A172 (cell line): ENCODE measurements around the gene UBE2N. TPM values are rescaled to one million over a fixed set of nuclear protein-coding genes. Genes with fewer than 3 reads are reported as not detected.
"Not testable (repeated sequence)": the region's sequence is repeated elsewhere in the genome, so short reads cannot be mapped to it uniquely, and the experiment has no call there.

Source experiments
- DNase-seq: peaks from one replicate; pipeline ENCODE4 v3.0.0-alpha.2; 2015; ENCODE audit warnings: low spot score
- total RNA-seq: library from RNA; depleted of rRNA; stranded (reverse); fragments of >200 nt; shearing (Covaris generic); gene quantifications from 2 replicates; pipeline ENCODE4 v1.2.3, GENCODE V29; 2014

The UBE2N gene
- total RNA-seq, 1 experiment from 2014 or later, result 89.7 TPM

DNA sequence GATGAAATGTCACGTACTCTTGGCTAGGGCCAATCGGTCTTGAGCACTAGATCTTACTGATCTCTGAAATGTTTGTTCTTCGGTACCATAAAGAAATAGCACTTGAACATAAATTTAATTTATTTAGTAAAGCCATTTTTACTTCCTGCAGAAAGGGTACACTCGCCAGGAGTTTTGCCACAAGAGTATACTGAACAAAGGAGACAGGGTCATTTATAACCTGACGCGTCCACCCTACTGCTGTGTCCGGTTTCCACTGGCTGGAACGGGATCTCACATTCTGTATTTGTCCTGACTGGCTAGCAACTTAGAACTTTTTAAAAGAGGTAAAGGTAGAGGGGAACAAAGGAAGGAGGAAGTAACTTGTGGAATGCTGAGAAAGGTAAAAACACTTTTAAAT lies 29.4 kb downstream of the UBE2N start:
- DNase-seq, result not testable (repeated sequence)

DNA sequence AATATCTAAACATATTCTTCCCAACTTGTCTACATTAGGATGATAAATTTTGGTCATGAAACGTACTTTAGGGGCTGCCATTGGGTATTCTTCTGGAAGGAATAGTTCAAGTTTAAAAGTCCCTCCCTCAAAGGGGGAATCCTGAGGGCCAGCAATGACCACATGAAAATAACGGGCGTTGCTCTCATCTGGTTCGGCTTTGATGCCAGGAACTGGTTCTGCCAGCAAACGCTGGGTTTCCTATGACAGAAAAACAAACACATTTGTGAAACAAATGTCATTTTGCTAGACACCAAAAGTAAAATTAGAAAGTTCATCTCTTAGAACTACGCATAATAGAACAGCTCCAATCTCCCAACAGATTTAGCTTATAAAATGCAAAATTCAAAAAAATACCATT lies 30.7 kb downstream of the UBE2N start:
- DNase-seq, result not testable (repeated sequence)

DNA sequence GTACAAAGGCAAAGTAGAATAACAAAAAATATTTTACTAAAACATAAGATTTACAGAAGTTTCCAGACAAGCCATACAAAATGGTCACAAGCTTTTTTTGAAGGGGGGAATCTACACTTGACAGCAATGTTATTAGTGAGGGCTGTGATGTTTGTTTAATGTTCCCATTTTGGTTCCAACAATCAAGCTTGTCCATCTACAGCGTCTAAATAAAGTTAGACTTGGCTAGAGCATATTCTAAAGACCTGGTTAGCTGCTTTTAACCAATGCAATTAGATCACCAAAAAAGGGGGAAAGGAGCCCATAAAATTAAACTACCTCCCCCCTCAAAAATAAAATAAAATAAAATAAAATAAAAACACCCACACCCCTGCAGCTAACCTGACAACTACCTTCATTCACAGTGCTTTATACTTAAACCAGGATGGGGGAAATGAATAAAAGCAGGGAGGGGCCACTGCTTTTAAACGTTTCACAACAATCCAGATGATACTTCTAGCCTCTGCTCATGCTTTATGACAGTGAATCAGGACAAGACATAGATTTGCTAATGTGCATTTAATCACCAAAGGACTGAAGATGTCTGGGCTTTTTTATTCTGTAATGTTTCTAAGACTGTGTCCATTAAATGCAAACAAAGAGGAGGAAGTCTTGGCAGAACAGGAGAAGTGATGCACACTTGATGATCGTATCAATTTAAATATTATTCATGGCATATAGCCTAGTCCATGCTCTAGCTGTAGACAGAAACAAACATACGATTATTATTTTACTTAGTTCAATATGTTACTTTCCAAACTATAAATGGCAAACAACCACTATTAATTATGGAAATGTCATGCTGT lies 32.2 kb downstream of the UBE2N start:
- DNase-seq, result not testable (repeated sequence)

DNA sequence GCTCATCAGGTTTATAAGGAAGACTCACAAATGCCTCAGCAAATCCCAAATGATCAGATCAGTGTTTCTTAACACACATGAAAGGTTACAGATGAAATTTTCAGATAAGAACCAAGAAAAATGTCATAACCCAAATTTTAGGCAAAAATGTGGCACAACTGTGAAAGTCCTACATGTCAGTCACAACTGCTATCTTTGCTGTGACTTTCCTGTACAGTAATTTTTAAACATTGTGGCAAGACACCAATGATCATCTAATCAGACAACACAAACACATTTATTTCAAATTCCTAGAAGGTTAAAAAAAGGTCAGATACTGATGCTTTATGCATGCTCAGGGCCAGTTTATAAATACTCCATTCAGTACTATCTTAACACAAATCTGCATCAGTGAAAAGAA lies 32.9 kb downstream of the UBE2N start:
- no peak for DNase-seq

DNA sequence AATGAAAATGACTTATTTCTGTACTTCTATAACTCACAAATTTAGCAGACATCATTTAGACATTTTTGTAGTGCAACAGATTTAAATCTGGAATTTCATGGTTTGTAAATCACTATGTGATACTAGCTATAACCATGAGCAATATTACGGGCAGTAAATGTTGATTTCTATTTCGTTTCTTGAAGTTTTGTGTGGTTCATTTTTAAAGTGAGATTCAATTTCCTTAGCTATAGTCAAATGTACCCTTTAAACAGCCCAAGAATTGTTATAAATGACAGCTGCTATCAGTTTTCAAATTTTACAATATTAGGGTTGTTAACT lies 33.8 kb downstream of the UBE2N start:
- no peak for DNase-seq

DNA sequence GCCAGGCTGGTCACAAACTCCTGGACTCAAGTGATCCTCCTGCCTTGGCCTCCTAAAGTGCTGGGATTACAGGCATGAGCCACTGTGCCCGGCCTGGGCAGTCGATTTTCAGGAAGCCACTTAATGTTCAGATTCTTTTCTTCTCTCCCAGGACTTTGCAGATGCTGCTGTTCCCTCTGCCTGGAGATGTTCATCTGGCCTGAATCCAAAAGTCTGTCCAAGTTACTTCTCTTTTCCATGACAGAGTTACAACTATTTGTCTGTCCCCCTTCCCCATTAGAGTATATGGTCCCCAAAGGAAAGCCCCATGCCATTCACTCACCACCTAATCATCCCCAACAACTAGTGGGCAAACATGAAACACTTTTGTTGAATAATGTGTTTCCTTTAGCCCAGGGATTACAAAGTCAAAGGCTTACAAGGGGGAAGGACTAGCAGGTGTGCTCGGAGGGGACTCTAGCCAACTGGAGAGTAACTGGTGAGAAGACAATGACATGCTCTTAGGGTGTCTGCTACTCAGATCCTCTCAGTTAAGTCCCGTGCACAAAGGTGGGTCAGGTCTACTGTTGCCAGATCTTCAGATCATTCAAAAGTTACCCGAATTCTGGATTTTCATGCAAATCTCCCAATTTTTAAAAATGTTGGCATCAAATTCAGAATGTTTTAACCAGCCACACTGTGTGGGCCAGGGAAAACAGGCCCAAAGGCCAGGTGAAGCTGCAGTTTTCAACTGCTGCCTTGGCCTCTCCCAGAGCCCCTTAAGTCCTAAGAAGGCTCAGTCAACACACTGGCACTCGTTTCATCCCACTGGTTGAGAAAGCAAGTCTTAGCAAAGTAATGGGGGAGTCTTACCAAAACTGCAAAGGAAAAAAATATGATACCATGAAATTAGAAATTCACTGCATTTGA lies 34.4 kb downstream of the UBE2N start:
- no peak for DNase-seq

DNA sequence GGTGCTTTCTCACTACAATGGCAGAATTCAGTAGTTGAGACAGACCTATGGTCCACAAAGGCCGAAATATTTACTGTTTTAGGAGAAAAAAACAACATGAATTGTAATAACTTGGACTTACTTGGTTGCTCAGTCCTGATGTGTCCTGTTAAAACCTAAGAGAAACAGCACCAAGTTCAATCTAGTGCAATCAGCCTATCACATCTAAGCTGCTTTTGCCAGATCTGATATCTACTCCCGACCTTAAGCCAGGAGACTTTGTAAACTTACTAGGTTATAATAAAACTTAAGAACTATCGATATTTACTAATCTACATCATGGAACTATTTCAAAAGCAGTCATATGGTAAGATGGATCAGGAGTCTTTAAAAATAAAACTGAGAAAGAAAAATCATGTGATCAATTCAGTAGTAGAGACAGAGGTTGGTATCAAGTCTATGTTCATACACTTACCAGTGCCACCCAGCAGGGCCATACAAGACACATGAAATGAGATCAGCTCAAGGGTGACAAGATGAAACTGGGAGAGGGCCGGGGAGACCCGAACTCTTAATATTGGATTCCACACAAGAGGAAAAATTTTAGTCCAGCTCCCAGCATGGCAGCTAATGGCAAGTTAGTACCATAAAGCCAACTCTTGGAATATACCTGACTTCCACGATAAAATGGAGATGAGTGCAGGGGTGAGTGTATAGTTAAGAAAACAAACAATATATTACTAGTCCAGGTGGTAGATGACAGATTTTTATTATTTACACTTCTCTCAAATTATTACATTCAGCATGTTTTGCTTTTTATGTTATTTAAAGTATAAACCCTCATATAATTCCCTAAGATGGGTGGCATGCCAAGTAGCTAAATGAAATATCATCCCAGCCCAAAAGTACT lies 36.5 kb downstream of the UBE2N start:
- no peak for DNase-seq

DNA sequence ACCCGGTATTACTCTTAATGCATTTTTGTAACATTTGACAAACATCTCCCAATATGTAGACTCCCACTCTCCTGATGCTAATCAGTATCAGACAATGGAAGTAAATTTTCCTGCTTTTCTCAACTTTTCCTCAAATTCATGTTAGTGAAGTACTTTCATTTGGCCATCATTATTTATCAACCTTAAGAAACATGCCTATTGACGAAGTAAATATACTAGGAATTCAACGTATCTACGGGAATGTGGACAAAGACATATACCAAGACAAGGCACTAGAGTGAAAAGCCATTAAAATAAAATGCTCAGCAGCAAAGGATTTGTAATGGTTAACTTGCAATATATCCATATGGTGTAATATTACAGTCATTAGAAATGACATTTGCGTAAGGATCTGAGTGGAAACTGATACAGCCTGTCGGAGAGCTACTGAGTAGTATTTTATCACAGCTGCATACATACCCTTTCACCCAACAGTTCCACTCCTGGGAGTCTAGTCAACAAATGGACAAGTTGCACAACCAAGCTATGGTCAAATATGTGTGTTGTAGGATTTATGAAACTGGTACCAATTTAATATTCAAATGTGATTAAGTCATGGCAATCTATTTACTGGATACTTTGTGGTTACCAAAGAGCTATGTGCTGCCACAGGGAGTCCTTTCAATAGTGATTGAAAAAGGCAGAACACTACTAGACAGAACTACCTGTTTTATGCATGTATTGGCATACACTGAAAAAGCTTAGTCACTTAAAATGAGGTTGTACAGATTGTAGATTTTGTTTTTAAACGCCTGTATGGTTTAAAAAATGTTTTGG lies 37.6 kb downstream of the UBE2N start:
- no peak for DNase-seq

DNA sequence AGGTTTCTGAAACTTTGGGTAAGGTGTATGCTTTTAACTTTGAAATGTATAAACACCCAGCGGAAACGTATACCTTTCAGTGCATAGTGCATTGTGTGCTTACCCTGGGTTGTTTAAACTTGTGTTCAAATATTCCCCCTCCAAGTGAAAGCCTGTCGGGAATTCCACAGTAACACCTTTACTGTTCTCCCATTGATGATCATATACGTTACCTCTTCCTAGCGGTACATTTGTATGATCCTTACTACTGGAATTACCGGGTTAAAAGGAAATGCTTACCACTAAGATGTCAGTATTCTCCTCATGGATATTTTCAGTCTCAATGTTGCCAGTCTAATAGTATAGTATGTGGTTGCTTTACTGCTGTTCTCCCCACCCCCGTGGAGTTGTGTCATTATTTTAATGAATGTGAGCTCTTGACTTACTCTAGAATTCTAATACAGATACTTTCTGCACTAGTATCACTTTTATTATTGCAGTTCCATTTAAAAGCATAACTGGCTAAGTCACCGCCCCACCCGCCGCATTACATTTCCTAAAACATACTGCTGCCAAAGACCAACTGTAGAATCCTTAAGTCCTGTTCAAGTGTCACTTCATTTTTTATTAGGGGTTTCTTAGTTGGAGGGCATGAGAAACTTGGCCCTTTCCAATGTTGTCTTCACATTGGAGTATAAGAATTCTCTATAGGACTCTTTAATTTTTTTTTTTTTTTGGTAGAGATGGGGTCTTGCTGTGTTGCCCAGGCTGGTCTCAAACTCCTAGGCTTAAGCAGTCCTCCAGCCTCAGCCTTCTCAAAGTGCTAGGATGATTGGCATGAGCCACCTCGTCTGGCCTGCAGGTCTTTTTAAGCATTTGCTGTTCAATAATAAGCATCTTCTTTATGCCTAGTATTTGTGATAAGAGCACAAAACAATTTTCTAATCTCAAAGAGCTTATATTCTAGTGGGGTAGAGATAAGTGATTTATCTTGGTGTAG lies 39.1 kb downstream of the UBE2N start:
- no peak for DNase-seq

DNA sequence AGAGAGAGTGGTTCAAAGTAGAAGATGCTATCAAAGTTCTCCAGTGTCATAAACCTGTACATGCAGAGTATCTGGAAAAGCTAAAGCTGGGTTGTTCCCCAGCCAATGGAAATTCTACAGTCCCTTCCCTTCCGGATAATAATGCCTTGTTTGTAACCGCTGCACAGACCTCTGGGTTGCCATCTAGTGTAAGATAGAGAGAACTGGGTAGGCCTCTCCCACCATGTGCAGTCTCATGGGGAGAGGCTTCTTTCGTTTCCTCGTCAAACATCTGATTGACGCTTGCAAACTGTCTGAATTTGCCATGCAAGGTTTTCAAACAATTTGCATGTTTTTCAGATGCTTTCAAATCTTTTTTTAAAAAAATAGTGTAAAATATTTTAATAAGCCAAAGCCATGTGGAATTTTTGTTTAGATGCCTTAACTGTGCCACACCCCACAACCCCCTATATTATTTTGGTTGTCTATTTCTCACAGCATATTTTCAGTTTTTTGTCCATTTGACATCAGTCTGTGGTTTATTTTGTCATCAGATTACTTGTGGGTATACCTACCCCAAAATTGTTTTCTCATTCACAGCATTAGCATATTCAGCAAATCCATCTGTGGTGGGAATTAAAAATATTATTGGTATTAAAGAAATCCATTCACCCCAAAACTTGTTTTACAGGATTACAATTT lies 42.4 kb downstream of the UBE2N start:
- not testable (repeated sequence) for DNase-seq

DNA sequence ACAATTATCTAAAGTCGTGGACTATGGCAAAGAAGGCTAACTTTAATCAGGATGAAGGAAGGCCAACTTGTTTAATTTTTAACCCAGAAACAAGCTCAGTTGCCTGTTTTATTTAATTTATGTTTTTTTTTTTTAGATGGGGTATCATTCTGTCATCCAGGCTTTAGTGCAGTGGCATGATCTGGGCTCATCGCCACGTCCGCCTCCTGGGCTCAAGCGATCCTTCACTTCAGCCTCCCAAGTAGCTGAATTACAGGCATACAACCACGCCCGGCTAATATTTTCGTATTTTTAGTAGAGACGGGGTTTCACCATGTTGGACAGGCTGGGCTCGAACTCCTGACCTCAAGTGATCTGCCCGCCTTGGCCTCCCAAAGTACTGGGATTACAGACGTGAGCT lies 44.3 kb downstream of the UBE2N start:
- DNase-seq, result no peak

DNA sequence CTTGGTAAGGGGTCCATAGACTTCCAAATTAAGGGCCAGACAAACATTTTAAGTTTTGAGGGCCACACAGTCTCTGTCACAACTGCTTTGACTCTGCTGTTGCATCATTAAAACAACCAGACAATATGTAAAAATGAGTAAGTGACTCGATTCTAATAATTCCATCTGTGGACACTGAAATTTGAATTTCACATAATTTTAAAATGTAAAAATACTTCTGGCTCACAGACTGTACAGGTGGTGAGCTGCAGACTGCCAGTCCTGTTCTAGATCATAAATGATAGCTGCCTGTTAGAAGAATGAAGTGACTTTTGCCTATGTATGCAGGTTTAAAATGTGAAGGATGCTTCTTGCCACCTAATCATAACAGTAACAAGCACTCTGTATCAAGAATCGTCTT lies 48.3 kb downstream of the UBE2N start:
- DNase-seq, result no peak

DNA sequence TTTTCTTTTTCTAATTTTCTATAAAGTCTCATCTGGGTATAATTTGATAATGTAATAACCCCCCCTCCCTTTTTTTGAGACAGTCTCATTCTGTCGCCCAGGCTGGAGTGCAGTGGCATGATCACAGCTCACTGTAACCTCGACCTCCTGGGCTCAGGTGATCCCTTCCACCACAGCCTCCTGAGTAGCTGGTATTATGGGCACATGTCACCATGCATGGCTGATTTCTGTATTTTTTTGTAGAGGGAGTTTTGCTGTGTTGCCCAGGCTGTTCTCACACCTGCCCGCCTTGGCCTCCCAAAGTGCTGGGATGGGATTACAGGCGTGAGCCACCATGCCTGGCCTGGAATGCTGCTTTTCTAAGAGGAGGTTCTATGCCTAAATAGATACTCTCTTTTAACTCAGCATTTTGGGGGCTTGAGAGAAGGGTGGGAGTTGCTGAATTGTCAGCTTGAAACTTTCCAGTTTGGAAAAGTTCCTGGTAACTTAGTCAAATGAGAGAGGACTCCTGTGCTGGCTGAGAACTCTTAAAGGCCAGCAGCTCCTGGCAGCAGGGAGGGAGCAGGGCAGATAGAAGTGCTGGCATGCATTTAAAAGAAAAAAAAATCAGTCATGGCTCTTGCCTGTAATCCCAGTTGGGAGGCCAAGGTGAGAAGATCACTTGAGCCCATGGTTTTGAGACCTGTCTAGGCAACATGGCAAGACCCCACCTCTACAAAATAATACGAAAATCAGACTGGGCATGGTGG lies 51.0 kb downstream of the UBE2N start:
- no peak for DNase-seq

DNA sequence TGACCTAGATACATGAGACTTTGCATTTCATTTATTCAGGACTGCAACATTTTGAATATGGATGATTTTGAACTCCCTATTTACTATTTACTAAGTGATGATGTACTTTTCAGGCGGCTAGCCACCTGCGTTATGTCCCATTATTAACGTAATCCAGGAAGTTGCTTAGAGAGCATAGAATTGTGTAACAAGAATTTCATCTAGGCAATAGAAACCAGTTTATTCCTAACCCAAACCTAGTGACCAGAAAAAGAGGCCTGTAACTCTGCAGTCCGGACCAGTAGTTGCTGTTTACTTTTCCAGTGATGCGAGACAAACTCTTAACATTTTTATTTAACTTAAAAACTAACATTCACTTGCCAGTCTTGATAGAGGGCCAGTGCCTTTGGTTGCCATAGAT lies 51.7 kb downstream of the UBE2N start:
- no peak for DNase-seq

DNA sequence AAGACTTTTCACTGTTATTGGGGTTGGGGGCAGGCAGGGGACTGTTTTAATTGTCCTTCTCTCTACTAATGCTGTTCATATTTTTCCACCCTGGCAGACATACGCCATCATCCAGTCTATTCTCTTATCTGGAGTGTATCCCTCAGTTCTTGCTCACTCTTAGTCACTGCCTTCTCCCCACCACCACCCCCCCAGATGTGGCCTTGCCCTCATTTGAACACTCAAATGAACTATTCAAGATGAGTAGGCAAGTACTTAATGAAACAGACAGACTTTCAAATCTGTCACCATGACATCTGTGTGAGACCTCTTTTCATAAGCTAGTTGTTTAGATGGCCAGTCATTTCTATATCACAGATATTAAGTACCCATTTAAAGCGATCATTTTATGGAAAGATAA lies 54.0 kb downstream of the UBE2N start:
- DNase-seq, result peak; percentile 45

DNA sequence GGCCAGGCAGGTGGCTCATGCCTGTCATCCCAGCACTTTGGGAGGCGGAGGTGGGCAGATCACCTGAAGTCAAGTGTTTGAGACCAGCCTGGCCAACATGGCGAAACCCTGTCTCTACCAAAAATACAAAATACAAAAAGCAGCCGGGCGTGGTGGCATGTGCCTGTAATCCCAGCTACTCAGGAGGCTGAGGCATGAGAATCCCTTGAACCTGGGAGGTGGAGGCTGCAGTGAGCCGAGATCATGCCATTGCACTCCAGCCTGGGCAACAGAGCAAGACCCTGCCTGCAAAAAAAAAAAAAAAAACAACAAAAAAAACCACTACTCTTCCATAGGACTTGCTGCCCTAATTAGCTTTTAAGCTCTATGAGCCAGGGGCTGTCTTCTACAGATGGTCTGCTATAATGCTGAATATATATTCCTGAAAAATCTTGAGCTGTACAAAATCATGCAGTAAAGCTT lies 59.7 kb downstream of the UBE2N start:
- DNase-seq, result not testable (repeated sequence)

DNA sequence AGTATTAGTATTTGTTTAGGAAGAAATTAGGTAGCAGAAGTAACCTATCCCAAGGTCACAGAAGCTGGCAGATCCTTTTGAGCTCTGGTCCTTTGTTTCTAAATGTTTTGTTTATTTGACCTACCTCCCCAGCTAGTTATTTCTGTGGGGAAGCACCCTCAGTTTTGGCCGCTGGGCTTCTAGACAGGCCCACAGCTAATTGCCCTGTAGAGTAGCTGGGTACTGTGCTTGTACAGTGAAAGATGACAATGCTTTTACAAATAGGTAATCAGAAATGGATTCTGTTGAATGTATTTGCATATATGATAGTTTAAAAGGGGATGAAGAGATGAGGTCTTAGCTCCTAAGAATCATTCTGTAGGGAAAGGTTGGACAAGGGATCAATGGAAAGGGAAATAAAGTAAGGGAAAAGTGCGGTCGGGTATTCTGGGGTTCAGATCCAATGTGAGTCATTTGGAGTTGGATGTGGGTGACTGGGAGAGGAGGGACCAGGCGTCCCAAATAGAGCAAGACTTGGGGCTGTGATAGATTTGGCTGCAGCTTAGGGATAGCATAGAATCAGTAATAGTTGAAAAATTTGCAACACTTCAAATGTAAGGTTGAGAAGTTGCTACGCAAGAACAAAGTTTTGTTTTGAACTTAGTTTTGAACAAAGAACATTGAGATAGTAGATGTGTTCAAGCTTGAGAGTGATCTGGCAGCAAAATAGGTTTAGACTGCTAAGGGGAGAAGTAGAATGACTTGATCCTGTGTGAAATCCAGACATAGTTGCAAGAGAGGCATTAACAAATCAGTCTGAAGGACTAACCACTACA lies 60.4 kb downstream of the UBE2N start:
- DNase-seq, result no peak
